Raji (cell line): ENCODE results near the gene CDH4.

Experiments
- POLR2A ChIP-seq: IDR thresholded peaks from 2 replicates; pipeline ENCODE4 v1.6.1; 2011; ENCODE audit warnings: low read depth, low read length, control low read depth; ENCODE audit not compliant: insufficient read depth

CDH4 gene

GRCh38 chr20:61458146-61458746, 206.2 kb downstream of the CDH4 start:
- no peak for TF ChIP-seq POLR2A

- no peak for TF ChIP-seq POLR2A
Measured at GRCh38 chr20:61459266-61459665, 207.2 kb downstream of the CDH4 start.

GRCh38 chr20:61459705-61460104, 207.6 kb downstream of the CDH4 start:
- TF ChIP-seq POLR2A: no peak

GRCh38 chr20:61460261-61461052, 208.4 kb downstream of the CDH4 start:
- no peak for TF ChIP-seq POLR2A

- TF ChIP-seq POLR2A: no peak
Measured at GRCh38 chr20:61461461-61461860, 209.4 kb downstream of the CDH4 start.

GRCh38 chr20:61464307-61465303, 212.5 kb downstream of the CDH4 start:
- no peak for TF ChIP-seq POLR2A

- TF ChIP-seq POLR2A: no peak
Measured at GRCh38 chr20:61475729-61476128, 223.7 kb downstream of the CDH4 start.

GRCh38 chr20:61476956-61477355, 224.9 kb downstream of the CDH4 start:
- TF ChIP-seq POLR2A: no peak

GRCh38 chr20:61477451-61477861, 225.4 kb downstream of the CDH4 start:
- no peak for TF ChIP-seq POLR2A

GRCh38 chr20:61478094-61478493, 226.0 kb downstream of the CDH4 start:
- TF ChIP-seq POLR2A: no peak

GRCh38 chr20:61478611-61479305, 226.7 kb downstream of the CDH4 start:
- no peak for TF ChIP-seq POLR2A

GRCh38 chr20:61480158-61480825, 228.2 kb downstream of the CDH4 start:
- no peak for TF ChIP-seq POLR2A

GRCh38 chr20:61482056-61482887, 230.2 kb downstream of the CDH4 start:
- no peak for TF ChIP-seq POLR2A
